Endothelial cell (in vitro differentiated cells): ENCODE data around the gene KCNN3. TPM values are rescaled to one million over a fixed set of nuclear protein-coding genes. Genes with fewer than 3 reads are reported as not detected.

Source experiments
- DNase-seq: peaks from one replicate; pipeline ENCODE4 v3.0.0; 2021; ENCODE audit warnings: low spot score
- H3K27ac Mint-ChIP-seq: one replicate; pipeline ENCODE4 v1.8.0; 2021; ENCODE audit warnings: mixed read lengths, inconsistent platforms; ENCODE audit not compliant: unreplicated experiment
- H3K27me3 Mint-ChIP-seq: one replicate; pipeline ENCODE4 v1.8.0; 2021; ENCODE audit warnings: mild to moderate bottlenecking, moderate library complexity, mixed read lengths, inconsistent platforms; ENCODE audit not compliant: unreplicated experiment
- H3K36me3 Mint-ChIP-seq: one replicate; pipeline ENCODE4 v1.8.0; 2021; ENCODE audit warnings: mild to moderate bottlenecking, low read depth, mixed read lengths, inconsistent platforms; ENCODE audit not compliant: unreplicated experiment
- H3K4me1 Mint-ChIP-seq: one replicate; pipeline ENCODE4 v1.8.0; 2021; ENCODE audit warnings: mild to moderate bottlenecking, mixed read lengths, inconsistent platforms; ENCODE audit not compliant: unreplicated experiment
- H3K4me3 Mint-ChIP-seq: one replicate; pipeline ENCODE4 v1.8.0; 2021; ENCODE audit warnings: mild to moderate bottlenecking, mixed read lengths, inconsistent platforms; ENCODE audit not compliant: unreplicated experiment
- H3K9me3 Mint-ChIP-seq: one replicate; pipeline ENCODE4 v1.8.0; 2021; ENCODE audit warnings: mixed read lengths, inconsistent platforms; ENCODE audit not compliant: unreplicated experiment
- CTCF ChIP-seq: fragments of 200-600 bp; sonication (generic); IDR thresholded peaks from one replicate; pipeline ENCODE4 v1.5.0; 2021; ENCODE audit warnings: antibody characterized with exemption; ENCODE audit not compliant: unreplicated experiment
- total RNA-seq: library from RNA; stranded (reverse); fragmentation: NEBNext Ultra II Directional; extraction: Animal tissue kit (Norgen Biotek cat#: 25700); gene quantifications from one replicate; pipeline ENCODE4 v1.2.1, GENCODE V29; 2021; ENCODE audit not compliant: unreplicated experiment

KCNN3 gene
- total RNA-seq, 1 donor from 2014 or later, result 17.3 TPM

DNA sequence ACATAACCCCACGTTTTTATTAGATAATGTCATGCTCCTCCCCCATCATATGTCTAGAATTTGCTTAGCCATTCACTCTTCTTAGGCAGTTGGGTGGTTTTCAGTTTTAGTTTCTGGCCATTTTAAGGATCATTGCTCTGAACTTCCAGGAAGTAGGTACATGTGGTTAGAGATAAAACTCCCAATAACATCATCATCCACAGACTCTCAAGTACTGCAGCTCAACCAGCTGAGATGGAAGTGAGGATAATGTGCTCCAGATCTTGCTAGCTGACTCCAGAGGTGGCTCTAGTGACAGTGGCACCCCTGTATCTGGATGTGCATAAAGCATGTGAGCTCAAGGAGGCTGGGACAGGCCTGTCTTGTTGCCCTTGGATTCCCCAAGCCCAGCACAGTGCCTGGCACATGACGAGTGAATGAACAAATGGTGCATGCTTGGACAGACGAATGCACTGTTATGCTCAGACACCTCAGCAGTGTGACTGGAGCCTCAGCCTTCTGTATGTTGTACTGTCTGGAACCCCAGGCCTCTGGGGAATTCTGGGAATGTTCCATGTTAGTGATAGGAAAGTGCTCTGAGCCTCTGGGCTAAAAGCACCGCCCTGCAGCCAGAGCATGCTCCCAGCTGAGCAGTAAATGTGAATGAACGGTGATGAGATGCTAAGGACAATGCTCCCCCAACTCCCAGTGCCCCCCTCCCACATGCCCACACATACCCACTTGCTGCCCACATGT is 16.4 kb upstream of the KCNN3 start:
- Mint-ChIP-seq H3K4me3 (no peak overlapping the region), H3K9me3 (no peaks in the 10 kb centered on the region), H3K27ac (peak overlapping the region; percentile 97), H3K27me3 (peaks cover 7% of the 10 kb centered on the region), H3K36me3 (peaks cover 5% of the 10 kb centered on the region), H3K4me1 (peaks cover 43% of the 10 kb centered on the region)
- no peak for DNase-seq
- TF ChIP-seq CTCF, result no peak

DNA sequence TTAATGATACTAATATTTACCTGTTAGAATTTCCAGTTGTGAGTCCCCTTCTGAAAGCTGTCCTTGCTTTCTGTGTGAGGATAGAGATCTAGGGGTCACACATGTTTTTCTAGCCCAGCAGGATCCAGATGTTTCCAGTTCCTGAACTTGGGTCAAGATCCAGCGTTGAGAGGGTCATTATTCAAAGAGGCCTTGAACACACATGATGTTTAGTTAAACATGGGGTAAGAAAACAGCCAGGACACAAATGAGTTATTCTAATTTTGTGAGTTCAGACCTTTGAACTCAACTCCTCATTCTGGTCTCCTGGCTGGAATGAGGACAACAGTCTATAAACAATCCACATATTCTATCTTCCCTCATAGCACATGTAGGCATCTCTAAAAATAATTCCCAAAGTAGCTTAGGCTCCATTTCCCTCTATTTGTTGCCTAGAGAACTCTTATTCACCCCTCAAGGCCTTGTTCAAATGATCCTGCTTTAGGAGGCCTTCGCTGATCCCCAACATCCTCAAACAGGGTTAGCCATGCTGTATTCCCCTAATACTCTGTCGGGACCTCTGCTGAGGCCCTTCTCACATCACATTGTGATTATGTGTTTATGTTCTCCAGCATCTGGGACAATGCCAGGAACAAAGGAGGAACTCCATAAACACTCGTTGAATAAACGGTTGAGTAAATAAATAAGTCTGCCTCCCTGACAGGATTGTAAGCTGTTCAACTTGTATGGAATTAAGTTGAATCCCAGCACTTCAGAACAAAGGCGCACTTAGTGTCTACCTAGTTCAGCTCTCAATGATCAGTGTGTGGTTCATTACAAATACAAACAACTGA is 15.0 kb upstream of the KCNN3 start:
- peak overlapping the region; percentile 33 for H3K4me3 Mint-ChIP-seq
- peak overlapping the region; percentile 97 for H3K27ac Mint-ChIP-seq
- H3K9me3 Mint-ChIP-seq, result no peaks in the 10 kb centered on the region
- H3K4me1 Mint-ChIP-seq, result peaks cover 43% of the 10 kb centered on the region
- DNase-seq, result no peak
- TF ChIP-seq CTCF, result no peak
- peaks cover 5% of the 10 kb centered on the region for H3K36me3 Mint-ChIP-seq
- peaks cover 5% of the 10 kb centered on the region for H3K27me3 Mint-ChIP-seq

DNA sequence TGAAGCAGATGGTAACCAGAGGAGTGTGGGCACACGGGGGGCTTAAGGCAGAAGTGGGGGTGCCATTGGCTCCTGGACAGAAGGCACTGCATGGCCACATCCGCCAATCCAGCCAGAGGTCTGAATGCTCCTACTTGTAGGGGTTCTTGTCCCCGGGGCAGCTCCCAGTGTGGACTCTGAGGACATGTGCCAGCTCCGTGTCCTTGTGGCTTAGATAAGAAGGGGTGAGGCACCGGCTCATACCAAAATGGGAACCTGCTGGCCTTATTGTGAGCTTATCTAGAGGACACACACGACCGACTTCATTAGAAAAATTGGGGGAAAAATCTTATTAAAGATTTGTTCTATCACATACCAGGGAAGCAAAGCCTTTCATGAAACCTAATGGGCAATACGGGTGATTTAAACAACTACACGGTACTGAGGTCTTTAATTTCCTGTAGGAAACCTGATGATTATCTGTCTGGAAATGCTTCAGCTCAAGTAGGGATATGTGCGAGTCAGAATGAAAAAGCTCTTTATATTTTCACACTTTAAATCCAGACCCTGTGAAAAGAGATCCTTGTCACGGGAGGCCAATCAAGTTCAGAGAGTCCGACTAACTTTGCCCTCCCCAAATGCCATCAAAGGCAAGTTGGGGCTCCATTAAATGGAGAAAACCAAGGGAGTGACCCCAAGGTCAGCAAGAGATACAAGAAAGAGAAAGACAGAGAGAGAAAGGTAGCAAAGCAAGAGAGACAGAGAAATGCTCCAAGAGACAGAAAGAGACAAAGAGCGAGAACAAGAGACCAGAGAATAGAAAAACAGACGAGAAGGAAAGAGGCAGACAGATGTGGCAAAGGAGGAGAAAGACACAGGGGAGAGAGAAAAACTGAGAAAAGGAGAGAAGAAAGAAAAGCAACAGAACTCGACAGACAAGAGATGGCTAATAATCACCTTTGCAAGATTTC is 14.1 kb upstream of the KCNN3 start:
- no peak for TF ChIP-seq CTCF
- no peaks in the 10 kb centered on the region for H3K9me3 Mint-ChIP-seq
- H3K4me3 Mint-ChIP-seq, result peak overlapping the region; percentile 33
- peaks cover 9% of the 10 kb centered on the region for H3K36me3 Mint-ChIP-seq
- peaks cover 5% of the 10 kb centered on the region for H3K27me3 Mint-ChIP-seq
- no peak for DNase-seq
- peak overlapping the region; percentile 97 for H3K27ac Mint-ChIP-seq
- peaks cover 43% of the 10 kb centered on the region for H3K4me1 Mint-ChIP-seq

DNA sequence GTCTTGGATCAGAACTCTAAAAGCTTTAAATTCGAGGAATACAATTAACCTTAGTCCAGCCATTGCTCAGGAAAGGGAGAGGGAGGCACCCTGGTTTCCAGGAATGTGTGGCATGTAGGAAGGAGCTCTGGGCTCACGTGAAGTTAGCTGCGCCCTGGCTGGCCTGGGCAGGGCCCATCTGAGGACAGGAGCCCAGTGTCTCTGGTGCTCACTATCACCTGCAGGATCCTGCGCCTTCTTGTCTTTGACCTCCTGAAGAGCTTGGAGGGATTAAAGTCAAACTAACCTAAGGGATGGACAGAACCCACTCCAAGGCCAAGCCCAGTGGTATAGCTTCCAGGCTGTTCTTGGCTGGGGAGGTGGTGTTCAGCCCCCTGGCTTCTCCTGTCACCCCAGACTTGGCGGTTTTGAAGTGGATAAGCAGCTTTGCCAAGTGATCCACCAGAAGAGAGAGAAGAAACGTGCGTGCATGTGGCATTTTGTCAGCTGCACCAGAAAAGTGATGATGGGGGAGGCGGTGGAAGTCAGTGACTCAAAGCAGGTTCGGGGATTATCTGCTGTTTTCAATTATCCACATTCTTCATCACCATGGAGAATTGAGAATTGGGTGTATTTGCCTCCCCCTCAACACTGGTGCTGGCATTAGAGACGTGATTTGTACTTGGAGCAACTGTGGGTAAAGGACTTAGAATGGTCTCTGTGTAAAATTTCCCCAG is 11.9 kb upstream of the KCNN3 start:
- no peak overlapping the region for H3K4me3 Mint-ChIP-seq
- H3K27me3 Mint-ChIP-seq, result peaks cover 1% of the 10 kb centered on the region
- no peak for DNase-seq
- H3K27ac Mint-ChIP-seq, result no peak overlapping the region
- no peaks in the 10 kb centered on the region for H3K9me3 Mint-ChIP-seq
- H3K4me1 Mint-ChIP-seq, result peaks cover 34% of the 10 kb centered on the region
- peaks cover 9% of the 10 kb centered on the region for H3K36me3 Mint-ChIP-seq
- no peak for TF ChIP-seq CTCF
